Colon (tissue), 2 donors: ENCODE measurements around the gene PEDS1.
"Not testable (repeated sequence)": the region's sequence is repeated elsewhere in the genome, so short reads cannot be mapped to it uniquely, and the experiment has no call there.

ENCODE experiments used
- FAIRE-seq: peaks from 2 replicates; lab custom pipeline; 2012; peaks lifted over from hg19 to GRCh38; lab: Jason Lieb, UNC
- donor health status: control.
- donor health status: control.

Gene PEDS1

GRCh38 chr20:50153500-50154377 lies at the start of gene PEDS1:
Gene PEDS1, minus strand, starts transcription at chr20:50153723. Its CDS starts 86 bp downstream, at chr20:50153637.
- no peak for FAIRE-seq

GRCh38 chr20:50202677-50203076 lies 49.2 kb upstream of the PEDS1 start:
- no peak for FAIRE-seq

- FAIRE-seq = not testable (repeated sequence)
Measured at GRCh38 chr20:50201710-50202109, 48.2 kb upstream of the PEDS1 start.

GRCh38 chr20:50200482-50201104 lies 47.1 kb upstream of the PEDS1 start:
- FAIRE-seq = no peak

DNA sequence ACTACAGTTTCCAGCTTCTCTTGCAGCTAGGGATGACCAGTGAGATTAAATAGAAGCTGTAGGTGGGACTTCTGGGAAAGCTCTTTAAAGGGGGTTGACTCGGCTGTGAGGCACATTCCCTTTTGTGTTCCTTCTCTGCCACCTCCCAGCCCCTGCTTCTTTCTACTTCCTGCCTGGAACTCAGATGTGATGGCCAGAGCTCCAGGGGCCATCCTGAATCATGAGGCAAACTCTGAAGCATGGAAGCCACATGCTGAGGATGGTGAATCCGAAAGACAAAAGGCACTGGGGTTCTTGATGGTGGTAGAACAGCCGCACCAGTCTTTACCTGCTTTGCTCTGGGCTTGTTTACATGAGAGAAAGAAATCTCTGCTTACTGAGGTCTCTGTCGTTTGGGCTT lies 46.2 kb upstream of the PEDS1 start:
- no peak for FAIRE-seq

DNA sequence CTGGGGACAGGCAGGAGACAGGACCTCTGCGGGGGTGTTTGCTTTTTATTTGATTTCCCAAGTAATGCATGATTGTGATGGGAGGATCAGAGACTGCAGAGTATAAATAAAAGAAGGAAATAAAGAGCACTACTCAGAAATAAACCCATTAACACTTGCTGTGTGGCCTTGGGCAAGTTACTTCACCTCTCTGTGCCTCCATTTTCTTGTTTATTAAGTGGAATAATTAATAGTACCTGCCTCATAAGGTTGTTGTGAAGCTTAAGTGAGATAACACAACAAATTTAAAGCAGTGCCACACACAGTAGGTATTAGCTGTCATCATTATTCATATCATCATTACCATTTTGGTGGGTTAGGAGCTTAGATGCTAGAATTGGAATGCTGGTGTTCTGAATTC lies 45.2 kb upstream of the PEDS1 start:
- FAIRE-seq = no peak

DNA sequence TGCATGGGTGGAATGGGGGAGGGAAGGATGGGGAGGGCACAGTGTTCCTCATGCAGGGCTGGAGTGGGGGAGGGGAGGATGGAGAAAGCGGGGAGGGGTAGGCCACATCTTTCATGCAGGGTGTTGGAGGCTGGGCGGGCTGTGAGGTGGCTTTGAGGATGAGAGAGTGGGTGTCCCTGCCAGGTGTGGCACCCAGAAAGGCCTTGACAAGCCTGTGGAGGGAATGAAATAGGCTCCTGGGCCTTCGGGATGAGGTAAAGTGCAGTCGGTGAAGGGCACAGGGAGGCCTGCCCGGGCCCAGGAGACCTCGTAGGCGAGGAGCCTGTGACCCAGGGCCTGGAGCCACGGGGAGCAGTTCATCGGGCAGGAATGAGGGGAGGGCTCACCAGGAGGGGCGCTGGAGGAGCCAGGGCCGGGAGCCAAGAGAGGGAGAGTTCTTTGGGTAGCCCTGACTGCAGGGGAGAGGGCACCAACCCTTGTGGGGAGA lies 44.7 kb upstream of the PEDS1 start:
- no peak for FAIRE-seq

GRCh38 chr20:50197463-50198179 lies 44.1 kb upstream of the PEDS1 start:
- FAIRE-seq = no peak

DNA sequence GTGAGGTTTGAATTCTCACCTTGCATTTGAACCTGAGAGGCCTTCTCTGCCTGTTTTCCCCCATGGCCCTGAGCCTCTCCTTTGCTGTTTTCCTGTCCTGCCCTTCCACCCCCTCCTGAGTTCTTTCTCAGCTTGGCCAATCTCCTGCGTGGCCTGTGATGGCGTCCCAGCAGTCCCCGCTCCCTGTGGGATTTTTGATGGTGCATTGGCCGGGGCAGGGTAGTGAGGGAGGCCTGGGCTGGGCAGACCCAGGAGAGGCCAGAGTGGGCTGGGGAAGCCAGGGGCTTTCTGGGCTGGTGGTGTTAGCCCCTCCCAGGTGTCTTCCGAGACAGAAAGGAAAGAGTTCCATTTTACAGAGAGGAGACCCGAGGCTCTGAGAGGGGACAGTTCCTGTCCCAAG lies 43.4 kb upstream of the PEDS1 start:
- no peak for FAIRE-seq

DNA sequence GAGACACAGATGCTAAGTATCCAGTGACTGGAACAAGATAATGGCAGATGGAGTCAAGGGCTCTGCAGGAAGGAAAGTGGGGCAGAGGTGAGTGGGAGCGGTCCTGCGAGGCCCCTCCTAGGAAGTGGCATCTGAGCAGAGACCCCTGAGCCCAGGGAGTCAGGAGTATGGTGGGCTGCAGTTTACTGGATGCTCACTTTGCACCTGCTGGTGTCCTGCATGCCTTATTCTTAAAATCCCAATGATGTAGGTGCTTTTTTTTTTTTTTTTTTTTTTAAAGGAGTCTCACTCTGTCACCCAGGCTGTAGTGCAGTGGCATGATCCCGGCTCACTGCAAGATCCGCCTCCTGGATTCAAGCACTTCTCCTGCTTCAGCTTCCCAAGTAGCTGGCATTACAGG lies 42.7 kb upstream of the PEDS1 start:
- no peak for FAIRE-seq

- no peak for FAIRE-seq
Measured at GRCh38 chr20:50195524-50196120, 42.1 kb upstream of the PEDS1 start.

GRCh38 chr20:50194831-50195523 lies 41.5 kb upstream of the PEDS1 start:
- no peak for FAIRE-seq

DNA sequence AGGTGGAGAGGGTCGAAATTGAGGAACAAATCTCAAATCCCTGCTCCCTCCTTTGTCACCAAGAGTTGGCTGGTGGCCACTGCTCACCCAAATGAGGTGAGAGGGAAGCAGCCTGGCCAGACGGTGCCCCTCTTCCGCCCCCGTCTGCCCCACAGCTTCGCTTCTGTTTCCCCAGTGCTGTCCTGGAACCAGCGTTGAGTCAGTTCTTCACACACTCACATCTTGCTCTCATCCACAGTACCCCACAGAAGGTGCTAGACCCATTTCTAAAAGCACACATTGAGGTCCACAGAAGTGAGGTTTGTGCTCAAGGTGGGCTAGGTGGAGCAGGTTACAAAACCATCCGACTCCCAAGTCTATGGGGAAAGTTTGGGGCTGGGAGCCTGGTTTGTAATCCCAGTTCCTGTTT lies 40.9 kb upstream of the PEDS1 start:
- no peak for FAIRE-seq

- no peak for FAIRE-seq
Measured at GRCh38 chr20:50193836-50194421, 40.4 kb upstream of the PEDS1 start.

DNA sequence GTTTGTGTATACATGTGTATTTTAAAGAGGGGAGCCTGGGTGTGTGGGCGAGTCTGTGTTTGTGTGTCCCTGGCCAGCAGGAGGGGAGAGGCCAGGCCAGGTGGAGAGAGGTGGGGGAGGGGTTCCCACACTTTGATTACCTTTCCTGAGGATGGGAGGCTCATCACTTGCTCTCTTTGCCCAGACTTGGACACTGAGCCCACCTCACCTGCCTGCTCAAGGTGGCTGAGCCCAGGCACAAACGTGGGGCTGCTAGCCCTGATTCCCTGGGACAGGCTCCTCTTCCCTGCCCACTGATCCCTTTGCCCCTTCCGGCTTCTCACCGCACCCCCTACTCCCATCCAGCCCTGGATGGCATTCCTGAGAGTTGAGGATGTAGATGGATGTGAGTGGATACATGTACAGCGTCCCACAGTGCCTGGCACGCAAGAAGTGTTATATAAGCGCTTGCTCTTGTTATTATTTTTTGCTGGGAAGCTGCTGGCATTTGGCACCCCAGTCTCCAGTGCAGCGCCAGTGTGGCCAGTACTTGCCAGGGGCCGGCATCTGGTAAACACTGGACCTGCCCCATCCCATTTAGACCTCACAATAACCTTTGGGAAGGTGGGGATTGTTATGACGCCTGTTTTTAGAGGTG lies 39.8 kb upstream of the PEDS1 start:
- FAIRE-seq = no peak

GRCh38 chr20:50192364-50193198 lies 39.1 kb upstream of the PEDS1 start:
- FAIRE-seq = no peak

DNA sequence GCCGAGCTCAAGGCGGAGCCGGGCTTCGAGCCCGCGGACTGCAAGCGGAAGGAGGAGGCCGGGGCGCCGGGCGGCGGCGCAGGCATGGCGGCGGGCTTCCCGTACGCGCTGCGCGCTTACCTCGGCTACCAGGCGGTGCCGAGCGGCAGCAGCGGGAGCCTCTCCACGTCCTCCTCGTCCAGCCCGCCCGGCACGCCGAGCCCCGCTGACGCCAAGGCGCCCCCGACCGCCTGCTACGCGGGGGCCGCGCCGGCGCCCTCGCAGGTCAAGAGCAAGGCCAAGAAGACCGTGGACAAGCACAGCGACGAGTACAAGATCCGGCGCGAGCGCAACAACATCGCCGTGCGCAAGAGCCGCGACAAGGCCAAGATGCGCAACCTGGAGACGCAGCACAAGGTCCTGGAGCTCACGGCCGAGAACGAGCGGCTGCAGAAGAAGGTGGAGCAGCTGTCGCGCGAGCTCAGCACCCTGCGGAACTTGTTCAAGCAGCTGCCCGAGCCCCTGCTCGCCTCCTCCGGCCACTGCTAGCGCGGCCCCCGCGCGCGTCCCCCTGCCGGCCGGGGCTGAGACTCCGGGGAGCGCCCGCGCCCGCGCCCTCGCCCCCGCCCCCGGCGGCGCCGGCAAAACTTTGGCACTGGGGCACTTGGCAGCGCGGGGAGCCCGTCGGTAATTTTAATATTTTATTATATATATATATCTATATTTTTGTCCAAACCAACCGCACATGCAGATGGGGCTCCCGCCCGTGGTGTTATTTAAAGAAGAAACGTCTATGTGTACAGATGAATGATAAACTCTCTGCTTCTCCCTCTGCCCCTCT lies 38.2 kb upstream of the PEDS1 start:
- FAIRE-seq = no peak

- FAIRE-seq = no peak
Measured at GRCh38 chr20:50191065-50191543, 37.6 kb upstream of the PEDS1 start.
